Stimulated activated memory B cell treated with anti-CD40 and anti-IgM and Interleukin-4, amounts not matched to agents 10 μg/mL and 1 μg/mL and 100 μg/mL, for 72 hours (primary cell): Measurements from ENCODE around the gene ITGAL.
"Not testable (repeated sequence)": the region's sequence is repeated elsewhere in the genome, so short reads cannot be mapped to it uniquely, and the experiment has no call there.

Experiments
- ATAC-seq: fragments of 150-1000 bp; cut with Tn5 transposase; 2 replicates; pipeline ENCODE4 v1.10.0; 2021
- H3K27ac Mint-ChIP-seq: one replicate; pipeline ENCODE4 v1.8.0; 2022; ENCODE audit warnings: mild to moderate bottlenecking, mixed read lengths
- H3K27me3 Mint-ChIP-seq: one replicate; pipeline ENCODE4 v1.8.0; 2022; ENCODE audit warnings: mixed read lengths
- H3K36me3 Mint-ChIP-seq: one replicate; pipeline ENCODE4 v1.8.0; 2022; ENCODE audit warnings: mixed read lengths
- H3K4me1 Mint-ChIP-seq: one replicate; pipeline ENCODE4 v1.8.0; 2022; ENCODE audit warnings: mixed read lengths
- H3K4me3 Mint-ChIP-seq: one replicate; pipeline ENCODE4 v1.8.0; 2022; ENCODE audit warnings: mild to moderate bottlenecking, moderate library complexity, mixed read lengths
- H3K9me3 Mint-ChIP-seq: one replicate; pipeline ENCODE4 v1.8.0; 2022; ENCODE audit warnings: mixed read lengths

ITGAL gene

GRCh38 chr16:30503403-30504296 is 31.1 kb downstream of the ITGAL start:
- no peak for ATAC-seq
- Mint-ChIP-seq H3K4me3 (no peak overlapping the region), H3K36me3 (peaks cover 44% of the 10 kb centered on the region), H3K27me3 (no peaks in the 10 kb centered on the region), H3K4me1 (no peaks in the 10 kb centered on the region), H3K27ac (peak overlapping the region; percentile 51), H3K9me3 (no peaks in the 10 kb centered on the region)

DNA sequence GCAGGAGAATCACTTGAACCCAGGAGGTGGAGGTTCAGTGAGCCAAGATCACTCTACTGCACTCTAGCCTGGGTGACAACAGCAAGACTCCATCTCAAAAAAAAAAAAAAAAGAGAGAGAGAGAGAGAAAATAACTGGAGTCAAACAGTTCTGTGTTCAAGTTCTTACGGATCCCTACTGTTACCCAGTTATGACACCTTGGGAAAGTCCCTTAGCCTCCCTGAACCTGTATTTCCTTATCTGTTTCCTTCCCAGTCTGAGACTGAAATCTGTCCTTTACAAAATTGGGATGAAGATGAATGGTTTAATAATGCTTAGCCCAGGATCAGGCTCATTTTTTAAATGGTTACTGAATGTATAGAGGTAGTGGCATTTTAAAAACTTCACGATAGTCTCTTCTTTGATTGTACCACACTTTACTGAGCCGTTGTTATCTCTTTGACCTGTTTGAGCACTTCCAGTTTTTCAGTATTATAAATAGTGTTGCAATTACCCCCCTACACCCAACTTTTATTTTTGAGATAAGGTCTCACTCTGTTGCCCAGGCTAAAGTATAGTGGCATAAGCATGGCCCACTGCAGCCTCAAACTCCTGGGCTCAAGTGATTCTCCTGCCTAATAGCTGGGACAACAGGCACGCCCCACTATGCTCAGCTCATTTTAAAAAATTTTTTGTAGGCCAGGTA is 36.7 kb downstream of the ITGAL start:
- no peak overlapping the region for H3K4me3 Mint-ChIP-seq
- no peaks in the 10 kb centered on the region for H3K9me3 Mint-ChIP-seq
- H3K4me1 Mint-ChIP-seq, result no peaks in the 10 kb centered on the region
- no peak for ATAC-seq
- H3K36me3 Mint-ChIP-seq, result peaks cover 67% of the 10 kb centered on the region
- H3K27me3 Mint-ChIP-seq, result no peaks in the 10 kb centered on the region
- no peak overlapping the region for H3K27ac Mint-ChIP-seq

- no peaks in the 10 kb centered on the region for H3K27me3 Mint-ChIP-seq
- H3K27ac Mint-ChIP-seq, result no peak overlapping the region
- H3K36me3 Mint-ChIP-seq, result peaks cover 68% of the 10 kb centered on the region
- no peaks in the 10 kb centered on the region for H3K4me1 Mint-ChIP-seq
- H3K9me3 Mint-ChIP-seq, result no peaks in the 10 kb centered on the region
- ATAC-seq, result no peak
- H3K4me3 Mint-ChIP-seq, result no peak overlapping the region
Measured at GRCh38 chr16:30510376-30510938, 37.9 kb downstream of the ITGAL start.

DNA sequence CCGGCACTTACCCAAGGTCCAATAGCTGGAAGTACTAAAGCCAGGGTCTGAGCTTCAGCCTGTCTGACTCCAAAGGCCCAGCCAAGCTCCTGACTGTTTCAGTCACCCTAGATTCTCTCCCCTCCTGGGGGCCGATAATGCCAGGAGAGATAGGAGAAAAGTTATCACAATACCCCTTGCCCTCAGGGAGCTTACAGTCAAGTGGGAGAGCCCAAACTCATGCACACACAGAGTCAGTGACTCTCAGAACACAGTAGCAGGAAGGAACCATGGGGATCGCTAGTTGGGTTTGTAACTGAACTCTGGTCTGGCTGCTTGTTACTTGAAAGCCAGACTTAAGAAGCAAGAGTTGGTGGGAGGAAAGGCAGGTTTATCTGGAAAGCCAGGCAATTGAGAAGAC is 39.0 kb downstream of the ITGAL start:
- Mint-ChIP-seq H3K27me3 (no peaks in the 10 kb centered on the region), H3K4me3 (no peak overlapping the region), H3K4me1 (no peaks in the 10 kb centered on the region), H3K9me3 (no peaks in the 10 kb centered on the region), H3K36me3 (peaks cover 72% of the 10 kb centered on the region), H3K27ac (no peak overlapping the region)
- ATAC-seq, result no peak

DNA sequence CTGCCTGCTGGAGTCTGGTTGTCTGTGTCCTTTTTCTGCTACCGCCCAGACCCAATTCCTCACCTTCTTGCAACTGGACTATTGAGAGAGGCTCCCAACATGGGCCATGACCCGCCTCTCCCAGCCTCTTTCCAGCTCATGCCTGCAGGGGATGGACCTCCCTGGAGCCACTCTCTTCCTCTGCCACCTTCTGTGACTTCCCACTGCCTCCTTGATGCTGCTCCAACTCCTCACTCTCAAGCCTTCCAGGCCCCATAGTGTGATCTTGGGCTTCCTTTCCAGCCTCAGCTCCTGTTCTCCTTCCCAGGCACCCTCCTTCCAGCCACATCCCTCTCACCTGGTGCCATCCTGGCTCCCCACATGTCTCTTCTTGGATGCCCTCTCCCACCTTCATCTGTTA is 42.7 kb downstream of the ITGAL start:
- peaks cover 86% of the 10 kb centered on the region for H3K36me3 Mint-ChIP-seq
- ATAC-seq, result no peak
- peak overlapping the region; percentile 54 for H3K27ac Mint-ChIP-seq
- H3K4me1 Mint-ChIP-seq, result no peaks in the 10 kb centered on the region
- no peaks in the 10 kb centered on the region for H3K27me3 Mint-ChIP-seq
- no peaks in the 10 kb centered on the region for H3K9me3 Mint-ChIP-seq
- H3K4me3 Mint-ChIP-seq, result no peak overlapping the region

DNA sequence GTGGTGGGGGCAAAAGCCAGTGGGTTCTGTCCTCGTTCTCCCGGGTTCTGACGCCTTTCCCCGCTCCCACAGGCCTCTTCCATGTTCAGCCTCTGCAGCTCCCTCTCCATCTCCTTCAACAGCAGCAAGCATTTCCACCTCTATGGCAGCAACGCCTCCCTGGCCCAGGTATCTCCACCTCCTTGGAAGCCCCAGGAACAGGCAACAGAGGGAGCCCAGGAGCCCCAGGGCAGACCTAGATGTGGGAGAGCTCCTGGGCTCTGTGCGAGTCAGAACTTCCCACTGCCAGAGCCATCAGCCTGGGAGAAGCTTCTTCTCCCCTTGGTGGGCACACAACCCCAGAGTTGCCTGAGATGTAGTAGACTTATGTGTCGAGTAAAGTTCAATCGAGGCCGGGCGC is 46.0 kb downstream of the ITGAL start:
- ATAC-seq, result no peak
- Mint-ChIP-seq H3K36me3 (peaks cover 74% of the 10 kb centered on the region), H3K27me3 (no peaks in the 10 kb centered on the region), H3K4me1 (no peaks in the 10 kb centered on the region), H3K27ac (peak overlapping the region; percentile 14), H3K4me3 (no peak overlapping the region), H3K9me3 (no peaks in the 10 kb centered on the region)

GRCh38 chr16:30519120-30520049 is 46.8 kb downstream of the ITGAL start:
- no peak for ATAC-seq
- Mint-ChIP-seq H3K9me3 (no peaks in the 10 kb centered on the region), H3K27ac (peak overlapping the region; percentile 14), H3K27me3 (no peaks in the 10 kb centered on the region), H3K4me3 (no peak overlapping the region), H3K36me3 (peaks cover 70% of the 10 kb centered on the region), H3K4me1 (peaks cover under 1% of the 10 kb centered on the region)

- Mint-ChIP-seq H3K9me3 (no peaks in the 10 kb centered on the region), H3K4me3 (no peak overlapping the region), H3K27me3 (no peaks in the 10 kb centered on the region), H3K27ac (peak overlapping the region; percentile 34), H3K4me1 (peaks cover 14% of the 10 kb centered on the region), H3K36me3 (peaks cover 59% of the 10 kb centered on the region)
- ATAC-seq, result no peak
Measured at GRCh38 chr16:30521476-30521872, 48.9 kb downstream of the ITGAL start.

- no peak for ATAC-seq
- Mint-ChIP-seq H3K4me3 (no peak overlapping the region), H3K9me3 (no peaks in the 10 kb centered on the region), H3K36me3 (peaks cover 53% of the 10 kb centered on the region), H3K27me3 (no peaks in the 10 kb centered on the region), H3K27ac (peak overlapping the region; percentile 34), H3K4me1 (peaks cover 14% of the 10 kb centered on the region)
Measured at GRCh38 chr16:30521873-30522641, 49.5 kb downstream of the ITGAL start.

DNA sequence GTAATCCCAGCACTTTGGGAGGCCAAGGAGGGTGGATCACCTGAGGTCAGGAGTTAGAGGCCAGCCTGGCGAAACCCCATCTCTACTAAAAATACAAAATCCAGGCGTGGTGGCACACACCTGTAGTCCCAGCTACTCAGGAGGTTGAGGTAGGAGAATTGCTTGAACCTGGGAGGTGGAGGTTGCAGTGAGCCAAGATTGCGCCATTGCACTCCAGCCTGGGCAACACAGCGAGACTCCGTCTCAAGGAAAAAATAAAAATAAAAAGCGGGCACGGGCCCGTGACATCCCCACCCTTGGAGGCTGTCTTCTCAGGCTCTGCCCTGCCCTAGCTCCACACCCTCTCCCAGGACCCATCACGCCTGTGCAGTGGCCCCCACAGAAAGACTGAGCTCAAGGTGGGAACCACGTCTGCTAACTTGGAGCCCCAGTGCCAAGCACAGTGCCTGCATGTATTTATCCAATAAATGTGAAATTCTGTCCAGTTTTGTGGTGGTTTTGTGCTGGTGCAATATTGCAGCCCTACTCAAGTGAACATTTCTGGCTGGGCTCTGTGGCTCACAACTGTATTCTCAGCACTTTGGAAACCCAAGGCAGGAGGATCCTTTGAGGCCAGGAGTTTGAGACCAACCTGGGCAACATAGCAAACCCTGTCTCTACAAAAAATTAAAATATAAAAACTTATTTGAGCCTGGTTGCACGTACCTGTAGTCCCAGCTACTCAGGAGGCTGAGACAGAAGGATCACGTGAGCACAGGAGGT is 50.3 kb downstream of the ITGAL start:
- not testable (repeated sequence) for H3K9me3 Mint-ChIP-seq, H3K4me3 Mint-ChIP-seq, ATAC-seq, H3K27me3 Mint-ChIP-seq
- peaks cover 21% of the 10 kb centered on the region for H3K4me1 Mint-ChIP-seq
- peaks cover 44% of the 10 kb centered on the region for H3K36me3 Mint-ChIP-seq
- H3K27ac Mint-ChIP-seq, result peak overlapping the region; percentile 34

DNA sequence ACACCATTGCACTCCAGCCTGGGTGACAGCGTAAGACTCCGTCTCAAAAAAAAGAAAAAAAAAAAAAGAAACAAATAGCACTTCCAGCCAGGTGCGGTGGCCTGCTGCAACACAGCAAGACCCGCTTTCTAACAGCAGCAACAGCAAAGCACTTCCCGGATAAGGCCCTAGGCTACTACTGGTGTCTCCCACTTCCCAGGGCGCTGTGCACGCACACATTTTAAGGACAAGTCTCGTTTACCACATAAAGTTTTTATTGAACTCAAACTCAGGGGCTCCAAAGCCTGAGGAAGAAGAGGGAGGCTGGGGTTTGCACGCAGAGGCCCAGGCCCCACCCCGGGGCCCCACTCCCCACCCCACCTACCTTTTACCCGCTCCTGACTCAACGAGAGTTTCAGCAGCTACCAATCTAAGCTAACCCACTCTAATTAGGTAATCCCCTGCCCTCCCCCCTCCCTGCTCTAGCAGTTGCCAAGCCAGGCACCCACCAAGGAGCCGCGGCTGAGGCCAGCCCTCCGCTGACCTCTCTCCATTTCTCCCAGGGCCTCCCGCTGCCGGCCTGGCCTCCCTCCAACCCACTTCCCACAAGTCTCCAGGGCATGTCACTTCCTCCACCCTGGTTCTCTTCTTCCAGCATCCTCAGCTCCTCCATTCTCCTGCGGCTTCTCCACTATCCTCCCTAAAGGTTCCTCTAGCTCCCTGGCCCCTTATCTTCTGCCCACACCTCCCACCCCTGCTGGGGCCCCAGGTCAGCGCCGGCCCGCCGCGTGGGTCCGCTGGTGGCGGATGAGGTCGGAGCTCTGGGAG is 51.4 kb downstream of the ITGAL start:
- no peak for ATAC-seq
- Mint-ChIP-seq H3K27ac (no peak overlapping the region), H3K9me3 (no peaks in the 10 kb centered on the region), H3K36me3 (peaks cover 34% of the 10 kb centered on the region), H3K4me1 (peaks cover 32% of the 10 kb centered on the region), H3K27me3 (no peaks in the 10 kb centered on the region), H3K4me3 (peak overlapping the region; percentile 5)

GRCh38 chr16:30524575-30525568 is 52.3 kb downstream of the ITGAL start:
- H3K9me3 Mint-ChIP-seq, result no peaks in the 10 kb centered on the region
- H3K27me3 Mint-ChIP-seq, result no peaks in the 10 kb centered on the region
- H3K4me1 Mint-ChIP-seq, result peaks cover 34% of the 10 kb centered on the region
- peaks cover 25% of the 10 kb centered on the region for H3K36me3 Mint-ChIP-seq
- peak overlapping the region; percentile 45 for H3K4me3 Mint-ChIP-seq
- H3K27ac Mint-ChIP-seq, result no peak overlapping the region
- no peak for ATAC-seq
